Measurements from ENCODE around the gene SPPL2C.
A peak's percentile ranks its signal among the peaks of the same experiment; 100 is the strongest.

Gene SPPL2C

DNA sequence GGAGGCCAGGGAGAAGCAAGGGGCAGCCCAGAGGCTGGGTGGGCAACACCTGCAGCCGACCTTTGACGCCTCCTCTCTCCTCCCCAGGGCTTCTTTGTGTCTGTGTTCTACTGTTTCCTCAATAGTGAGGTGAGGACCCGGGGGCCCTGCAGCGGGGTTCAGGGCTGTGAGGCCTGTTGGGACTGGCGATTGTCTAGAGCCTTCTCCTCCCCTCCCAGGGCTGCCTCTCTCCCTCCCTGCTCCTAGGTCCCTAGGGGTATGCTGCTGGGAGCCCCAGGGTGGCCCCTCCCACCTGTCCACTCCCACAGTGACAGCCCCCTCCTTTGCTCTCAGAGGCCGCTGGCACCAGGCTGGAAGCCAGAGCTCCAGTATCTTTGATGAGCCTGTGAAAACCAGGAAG, 10.8 kb upstream of the SPPL2C start:
- no peak for DNase-seq

- no peak for DNase-seq
Observed at GRCh38 chr17:45834471-45835396, 9.9 kb upstream of the SPPL2C start.

DNA sequence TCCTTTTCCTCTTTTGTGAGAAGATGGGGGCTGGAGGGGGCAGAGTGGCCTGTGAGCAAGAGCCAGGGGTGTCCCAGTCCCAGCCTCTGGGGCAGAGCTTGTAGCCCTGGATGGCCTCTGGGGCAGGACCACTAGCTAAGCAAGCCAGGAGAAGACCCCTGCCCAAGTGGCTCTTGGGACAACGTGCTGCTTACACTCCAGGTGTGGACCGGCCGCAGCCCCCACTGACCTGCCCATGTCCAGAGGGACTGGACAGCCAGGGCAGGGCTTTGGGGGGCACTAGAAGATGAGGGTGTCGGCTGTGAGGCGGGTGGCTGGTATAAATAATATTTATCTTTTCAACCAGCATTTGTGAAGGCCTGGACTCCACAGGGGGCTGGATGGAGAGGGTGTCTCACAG, 9.2 kb upstream of the SPPL2C start:
- no peak for DNase-seq

GRCh38 chr17:45836047-45837044, 8.3 kb upstream of the SPPL2C start:
- DNase-seq: no peak

DNA sequence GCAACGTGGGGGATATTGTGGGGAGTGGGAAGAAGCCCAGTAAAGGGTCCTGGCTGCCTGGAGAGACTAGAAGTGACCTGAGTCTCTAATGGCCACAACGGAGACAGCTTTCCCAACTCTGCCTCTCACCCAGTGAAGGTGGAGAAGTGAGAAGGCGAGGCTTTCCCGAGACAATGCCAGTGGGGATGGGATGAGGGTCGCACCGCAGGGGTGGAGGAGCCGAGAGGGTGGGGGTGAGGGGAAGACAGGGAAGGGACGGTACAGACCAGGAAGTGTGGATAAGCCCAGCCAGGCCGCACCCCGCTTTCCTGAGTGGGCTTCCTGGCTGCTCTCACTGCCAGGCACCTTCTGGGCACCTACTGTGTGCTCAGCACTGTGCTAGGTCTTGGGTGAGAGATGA, 7.5 kb upstream of the SPPL2C start:
- DNase-seq: no peak

DNA sequence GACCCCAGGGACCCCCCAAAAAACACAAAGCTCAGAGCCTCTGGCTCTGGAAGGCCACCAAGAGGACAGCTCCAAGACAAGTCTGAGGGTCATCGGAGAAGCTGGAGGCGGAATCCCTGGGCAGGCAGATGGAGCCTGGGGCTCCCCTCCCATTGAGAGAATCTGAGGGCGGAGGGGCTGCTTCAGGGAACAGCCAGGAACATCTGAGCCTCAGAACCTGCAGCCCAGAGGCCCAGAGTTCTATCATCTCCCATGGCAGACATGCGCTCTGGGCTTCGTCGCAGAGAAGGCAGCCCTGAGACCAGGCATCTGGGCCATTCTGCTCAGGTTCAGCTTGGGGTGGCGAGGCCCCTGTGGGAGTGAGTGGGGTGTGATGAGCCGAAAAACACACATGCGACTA, 7.1 kb upstream of the SPPL2C start:
- DNase-seq: no peak

DNA sequence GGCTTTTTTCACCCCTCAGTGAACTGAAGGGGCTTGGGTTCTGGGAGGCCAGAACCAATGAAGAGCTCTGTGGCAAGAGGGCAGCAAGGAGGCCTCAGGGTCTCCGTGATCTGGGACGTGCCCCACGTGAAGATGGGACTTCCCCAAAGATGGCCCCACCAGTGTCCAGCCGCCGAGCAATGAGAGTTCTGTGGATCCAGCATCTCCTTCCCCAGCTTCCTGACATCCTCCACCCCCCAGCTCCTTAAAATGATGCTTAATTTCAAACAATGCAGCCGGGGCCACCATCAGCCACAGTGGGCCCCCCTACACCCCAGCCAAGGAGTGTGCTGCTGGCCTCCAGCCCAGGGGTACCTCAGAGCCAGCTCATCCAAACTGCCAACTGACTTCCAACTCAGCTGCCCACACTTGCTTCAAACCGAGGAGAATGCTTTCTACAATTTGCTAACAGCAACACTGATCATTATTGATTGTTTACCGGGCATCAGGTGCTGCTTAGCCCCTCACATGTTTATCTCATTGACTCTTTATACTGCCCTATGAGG, 5.9 kb upstream of the SPPL2C start:
- DNase-seq: no peak

DNA sequence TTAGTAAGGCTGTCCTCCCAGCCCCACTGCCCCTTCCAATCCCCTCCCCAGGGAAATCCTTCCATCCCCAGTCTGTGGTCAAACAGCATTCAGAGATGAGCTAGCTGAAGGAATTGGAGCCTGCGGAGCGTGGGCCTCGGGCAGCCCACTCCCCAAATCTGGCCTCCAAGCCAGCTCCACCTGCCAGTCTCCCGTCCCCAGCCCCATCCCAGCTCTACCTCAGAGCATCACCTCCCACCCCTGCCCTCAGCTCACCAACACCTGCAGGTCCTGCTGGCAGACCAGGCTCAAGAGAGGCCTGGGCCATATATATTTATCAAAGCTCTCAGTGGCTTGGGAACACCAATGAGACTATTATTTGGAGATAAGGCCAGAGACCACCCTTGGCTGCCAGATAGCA, 5.2 kb upstream of the SPPL2C start:
- DNase-seq: no peak

DNA sequence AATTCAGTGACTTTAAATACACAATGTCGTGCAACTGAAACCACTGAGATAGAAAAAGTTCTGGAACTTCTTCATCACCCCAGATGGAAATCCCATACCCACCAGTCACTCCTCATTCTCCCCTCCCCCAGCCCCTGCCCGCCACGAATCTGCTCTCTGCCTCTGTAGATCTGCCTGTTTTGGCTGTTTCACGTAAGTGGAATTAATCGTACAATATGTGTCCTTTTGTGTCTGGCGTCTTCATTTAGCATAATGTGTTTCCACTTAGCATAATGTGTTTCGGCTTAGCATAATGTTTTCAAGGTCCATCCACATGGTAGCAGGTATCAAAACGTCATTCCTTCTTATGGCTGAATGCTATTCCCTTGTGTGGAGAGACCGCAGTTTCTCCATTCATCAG, 3.5 kb upstream of the SPPL2C start:
- no peak for DNase-seq

DNA sequence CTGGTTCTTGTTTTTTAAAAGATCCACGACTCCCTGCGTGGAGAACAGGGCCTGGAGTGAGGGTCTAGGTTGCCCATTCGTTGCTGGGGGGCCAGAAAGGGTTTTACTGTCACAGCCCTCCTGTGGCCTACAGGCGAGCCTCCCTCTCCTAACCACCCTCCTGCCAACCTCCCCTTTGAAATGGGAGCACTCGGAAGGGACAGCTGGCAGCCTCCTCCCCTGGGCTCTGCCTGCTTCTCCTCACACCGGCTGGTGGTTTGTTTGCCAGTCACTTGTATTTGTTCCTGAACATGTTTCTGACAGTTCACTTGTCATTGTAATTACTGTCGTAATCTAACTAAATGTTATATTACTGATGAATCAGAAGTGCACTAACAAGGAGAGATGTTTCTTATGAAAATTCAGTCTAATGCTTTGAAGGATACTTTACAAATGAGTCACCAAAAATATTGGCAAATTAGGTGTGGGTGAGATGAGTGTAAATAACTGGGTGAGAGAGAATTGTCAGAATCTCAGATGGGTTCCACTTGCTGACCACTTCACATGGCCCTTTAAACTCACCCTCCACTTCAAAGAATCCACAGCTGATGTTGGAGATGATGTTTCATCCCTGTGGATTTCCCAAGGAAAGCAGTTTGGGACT, 2.7 kb upstream of the SPPL2C start:
- peak; percentile 70 for DNase-seq

- DNase-seq: no peak
Observed at GRCh38 chr17:45843722-45844121, 959 bp upstream of the SPPL2C start.

DNA sequence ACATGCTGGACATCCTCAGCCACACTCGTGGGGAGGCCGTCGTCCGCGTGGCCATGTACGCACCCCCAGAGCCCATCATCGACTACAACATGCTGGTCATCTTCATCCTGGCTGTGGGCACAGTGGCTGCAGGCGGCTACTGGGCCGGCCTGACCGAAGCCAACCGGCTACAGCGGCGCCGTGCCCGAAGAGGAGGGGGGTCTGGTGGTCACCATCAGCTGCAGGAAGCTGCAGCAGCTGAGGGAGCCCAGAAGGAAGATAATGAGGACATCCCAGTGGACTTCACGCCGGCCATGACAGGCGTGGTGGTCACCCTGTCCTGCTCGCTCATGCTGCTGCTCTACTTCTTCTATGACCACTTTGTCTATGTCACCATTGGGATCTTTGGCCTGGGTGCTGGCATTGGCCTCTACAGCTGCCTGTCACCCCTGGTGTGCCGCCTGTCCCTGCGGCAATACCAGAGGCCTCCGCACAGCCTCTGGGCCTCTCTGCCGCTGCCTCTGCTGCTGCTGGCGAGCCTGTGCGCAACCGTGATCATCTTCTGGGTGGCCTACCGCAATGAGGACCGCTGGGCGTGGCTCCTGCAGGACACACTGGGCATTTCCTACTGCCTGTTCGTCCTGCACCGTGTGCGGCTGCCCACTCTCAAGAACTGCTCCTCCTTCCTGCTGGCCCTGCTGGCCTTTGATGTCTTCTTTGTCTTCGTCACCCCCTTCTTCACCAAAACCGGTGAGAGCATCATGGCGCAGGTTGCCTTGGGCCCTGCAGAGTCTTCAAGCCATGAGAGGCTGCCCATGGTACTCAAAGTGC, 900 bp downstream of the SPPL2C start:
- DNase-seq: no peak

DNA sequence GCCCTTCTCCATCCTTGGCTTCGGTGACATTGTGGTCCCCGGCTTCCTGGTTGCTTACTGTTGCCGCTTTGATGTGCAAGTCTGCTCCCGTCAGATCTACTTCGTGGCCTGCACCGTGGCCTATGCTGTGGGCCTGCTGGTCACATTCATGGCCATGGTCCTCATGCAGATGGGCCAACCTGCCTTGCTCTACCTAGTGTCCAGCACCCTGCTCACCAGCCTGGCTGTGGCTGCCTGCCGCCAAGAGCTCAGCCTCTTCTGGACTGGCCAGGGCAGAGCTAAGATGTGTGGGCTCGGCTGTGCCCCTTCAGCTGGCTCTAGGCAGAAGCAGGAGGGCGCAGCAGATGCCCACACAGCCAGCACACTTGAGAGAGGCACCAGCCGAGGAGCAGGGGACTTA, 1.5 kb downstream of the SPPL2C start:
- DNase-seq: no peak

GRCh38 chr17:45846646-45847045, 2.0 kb downstream of the SPPL2C start:
- DNase-seq: no peak

GRCh38 chr17:45847101-45847500, 2.4 kb downstream of the SPPL2C start:
- DNase-seq: no peak

- DNase-seq: no peak
Observed at GRCh38 chr17:45847747-45848146, 3.1 kb downstream of the SPPL2C start.

DNA sequence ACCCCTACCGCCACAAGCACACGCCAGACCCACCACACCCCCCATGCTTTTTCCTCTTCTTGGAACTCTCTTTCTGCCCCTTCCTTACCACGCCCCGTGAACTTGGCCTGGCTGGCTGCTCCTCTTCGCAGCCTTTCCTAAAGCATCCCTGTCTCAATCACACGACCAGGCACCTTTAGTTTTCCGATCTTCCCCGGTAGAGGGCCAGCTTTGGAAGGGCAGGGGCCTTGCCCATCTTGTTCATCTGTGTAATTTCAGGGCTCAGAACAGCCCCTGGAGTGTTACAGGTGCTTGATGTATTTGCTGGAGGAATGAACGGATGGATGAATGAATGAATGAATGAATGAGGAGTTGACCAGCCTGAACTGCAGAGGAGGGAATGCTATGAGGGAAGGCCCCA, 3.7 kb downstream of the SPPL2C start:
- DNase-seq: no peak

GRCh38 chr17:45848868-45849535, 4.3 kb downstream of the SPPL2C start:
- DNase-seq: no peak

GRCh38 chr17:45849536-45849990, 4.9 kb downstream of the SPPL2C start:
- DNase-seq: no peak

DNA sequence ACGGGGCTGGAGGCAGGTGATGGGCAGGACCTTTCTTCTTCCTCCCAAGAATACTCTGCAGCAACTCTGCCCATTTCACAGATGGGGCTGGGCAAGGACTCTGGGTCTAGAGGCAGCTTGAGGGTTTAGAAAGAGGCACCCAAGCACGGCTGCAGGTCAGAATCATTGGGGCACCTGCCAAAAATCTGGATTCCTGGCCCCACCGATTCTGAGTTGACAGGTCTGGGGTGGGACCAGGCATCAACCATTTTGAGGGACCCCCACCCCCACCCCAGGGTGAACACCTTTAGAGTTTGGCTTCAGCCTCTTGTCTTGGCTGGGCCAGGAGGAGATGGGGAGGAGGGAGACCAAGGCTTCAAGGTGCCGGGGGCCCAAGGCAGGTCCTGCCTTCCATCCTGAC, 5.3 kb downstream of the SPPL2C start:
- no peak for DNase-seq

DNA sequence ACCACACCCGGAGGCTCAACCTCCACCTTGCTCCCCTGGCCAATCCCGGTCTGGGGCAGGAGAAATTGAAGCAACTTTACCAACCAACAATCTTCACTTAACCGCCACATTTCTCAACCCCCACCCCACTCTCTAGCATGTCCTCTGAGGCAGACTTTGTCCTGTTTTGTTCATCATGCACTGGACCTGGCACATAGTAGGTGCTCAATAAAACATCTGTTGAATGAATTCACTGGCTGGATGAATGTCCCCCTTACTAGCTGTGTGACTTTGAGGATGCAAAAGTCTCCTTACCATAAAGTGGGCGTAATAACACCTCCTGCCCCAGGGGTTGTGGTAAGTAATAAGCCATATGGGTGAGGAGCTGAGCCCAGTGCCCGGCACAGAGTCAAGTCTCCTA, 5.8 kb downstream of the SPPL2C start:
- no peak for DNase-seq

Data from DMS 273 treated with DMSO at 0.1 percent for 48 hours (cell line).